Ectodermal cell (in vitro differentiated cells): Measurements from ENCODE around the gene ARMH4.

ENCODE experiments used
- H3K27ac ChIP-seq: 2 replicates; pipeline ENCODE4 v1.7.0; 2013; ENCODE audit warnings: mild to moderate bottlenecking, low read depth, low read length; ENCODE audit not compliant: insufficient read depth, poor library complexity, severe bottlenecking
- H3K27me3 ChIP-seq: 2 replicates; pipeline ENCODE4 v1.7.0; 2013; ENCODE audit warnings: mild to moderate bottlenecking, low read length; ENCODE audit not compliant: insufficient read depth, control insufficient read depth, poor library complexity, severe bottlenecking
- H3K36me3 ChIP-seq: one replicate; pipeline ENCODE4 v1.7.0; 2013; ENCODE audit warnings: low read length; ENCODE audit not compliant: control insufficient read depth, insufficient read depth
- H3K4me1 ChIP-seq: one replicate; pipeline ENCODE4 v1.7.0; 2013; ENCODE audit warnings: low read length; ENCODE audit not compliant: control insufficient read depth, insufficient read depth
- H3K4me3 ChIP-seq: 2 replicates; pipeline ENCODE4 v1.7.0; 2013; ENCODE audit warnings: low read depth, low read length, control low read depth; ENCODE audit not compliant: insufficient read depth
- H3K9me3 ChIP-seq: 2 replicates; pipeline ENCODE4 v1.7.0; 2013; ENCODE audit warnings: mild to moderate bottlenecking, low read length, moderate library complexity; ENCODE audit not compliant: control insufficient read depth
- WGBS, 2 experiments: methylation state at CpG; one replicate each; pipeline ENCODE4 v1.1.7; 2013; ENCODE audit warnings: missing lambda C conversion rate in 2 of 2; 5-methylcytosine and 5-hydroxymethylcytosine counted together

Gene ARMH4

GRCh38 chr14:58100735-58101368 is 51.2 kb downstream of the ARMH4 start:
- H3K9me3 ChIP-seq = no peaks in the 10 kb centered on the region
- H3K27ac ChIP-seq = no peak overlapping the region
- no peaks in the 10 kb centered on the region for H3K36me3 ChIP-seq
- 93 to 94% methylated on average over 4 of the region's 4 CpGs for WGBS, 2 experiments
- no peaks in the 10 kb centered on the region for H3K27me3 ChIP-seq
- H3K4me1 ChIP-seq = no peaks in the 10 kb centered on the region
- no peak overlapping the region for H3K4me3 ChIP-seq

DNA sequence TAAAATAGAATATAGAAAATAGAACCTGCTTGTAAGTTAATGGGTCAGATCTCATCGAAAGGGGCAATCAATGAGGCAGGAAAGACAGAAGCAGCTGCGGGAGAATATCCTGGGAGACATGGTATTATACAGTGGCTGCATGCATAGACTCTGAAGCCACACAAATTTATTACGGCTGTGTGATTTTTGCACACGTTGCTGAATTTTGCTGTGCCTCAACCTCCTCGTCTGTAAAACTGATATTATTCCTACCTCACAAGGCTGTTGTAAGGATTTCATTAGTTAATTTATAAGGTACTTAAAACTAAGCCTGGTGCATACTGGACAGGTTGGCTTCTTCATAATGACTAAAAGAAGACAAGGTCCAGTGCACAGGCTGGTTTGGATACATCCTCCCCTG is 52.3 kb downstream of the ARMH4 start:
- 93 to 97% methylated on average over 5 of the region's 5 CpGs for WGBS, 2 experiments
- Histone ChIP-seq H3K4me3 (no peak overlapping the region), H3K4me1 (no peaks in the 10 kb centered on the region), H3K9me3 (no peaks in the 10 kb centered on the region), H3K36me3 (no peaks in the 10 kb centered on the region), H3K27ac (no peak overlapping the region), H3K27me3 (no peaks in the 10 kb centered on the region)

GRCh38 chr14:58098507-58098906 is 53.5 kb downstream of the ARMH4 start:
- H3K27ac ChIP-seq = no peak overlapping the region
- no peak overlapping the region for H3K4me3 ChIP-seq
- 26 to 50% methylated on average over 1 of the region's 1 CpG for WGBS, 2 experiments
- H3K36me3 ChIP-seq = no peaks in the 10 kb centered on the region
- no peaks in the 10 kb centered on the region for H3K27me3 ChIP-seq
- no peaks in the 10 kb centered on the region for H3K9me3 ChIP-seq
- H3K4me1 ChIP-seq = no peaks in the 10 kb centered on the region

DNA sequence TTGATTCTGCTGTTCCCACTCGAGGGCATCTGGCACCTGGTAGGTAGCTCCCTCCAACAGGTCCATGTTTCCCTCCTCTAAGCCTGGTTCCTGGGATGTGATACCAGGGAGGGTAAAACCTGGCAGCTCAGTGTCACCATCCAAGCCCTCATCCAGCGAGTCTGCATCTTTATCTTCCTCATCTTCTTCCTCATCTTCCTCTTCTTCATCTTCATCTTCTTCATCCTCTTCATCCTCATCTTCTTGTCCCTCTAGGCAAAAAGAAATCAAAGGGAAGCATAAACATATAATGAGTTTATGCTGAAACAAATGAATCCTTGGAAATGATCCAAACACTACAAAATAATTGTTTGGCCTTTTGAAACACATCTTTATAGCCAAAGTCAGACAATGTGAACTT is 55.3 kb downstream of the ARMH4 start:
- Histone ChIP-seq H3K27me3 (no peaks in the 10 kb centered on the region), H3K4me1 (no peaks in the 10 kb centered on the region), H3K9me3 (no peaks in the 10 kb centered on the region), H3K4me3 (no peak overlapping the region), H3K27ac (no peak overlapping the region), H3K36me3 (no peaks in the 10 kb centered on the region)
- 87 to 92% methylated on average over 2 of the region's 2 CpGs for WGBS, 2 experiments

DNA sequence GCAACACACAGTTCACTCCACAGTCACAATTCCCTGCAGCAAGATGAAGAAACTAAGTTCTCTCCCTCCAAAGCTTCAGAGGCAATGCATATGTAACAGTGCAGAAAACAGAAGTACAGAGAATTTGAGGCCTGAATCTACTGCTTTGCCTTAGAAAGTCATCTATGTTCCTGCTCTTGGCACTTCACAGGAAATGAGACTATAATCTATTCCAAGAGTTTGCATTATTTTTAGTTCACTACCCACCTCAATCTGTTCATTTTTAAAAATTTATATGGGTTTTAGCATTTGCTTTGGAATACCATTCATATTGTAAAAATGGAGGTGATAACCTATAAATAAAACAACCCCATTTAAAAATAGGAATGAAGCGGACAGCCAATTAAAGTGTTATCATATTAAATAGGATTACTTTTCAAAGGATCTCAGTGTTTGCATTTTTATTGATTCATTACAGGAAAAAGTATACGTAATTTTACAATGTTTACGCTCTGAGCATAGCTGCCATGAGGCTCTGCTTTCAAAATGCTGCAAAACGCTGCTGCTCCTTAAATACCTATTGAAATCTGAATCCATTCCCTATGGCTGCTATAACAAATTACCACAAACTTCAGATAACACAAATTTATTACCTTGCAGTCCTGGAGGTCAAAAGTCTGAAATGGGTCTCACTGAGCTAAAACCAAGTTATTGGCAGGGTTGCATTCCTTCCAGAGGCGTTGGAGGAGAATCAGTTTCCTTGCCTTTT is 60.0 kb downstream of the ARMH4 start:
- Histone ChIP-seq H3K4me3 (no peak overlapping the region), H3K27ac (no peak overlapping the region), H3K36me3 (no peaks in the 10 kb centered on the region), H3K9me3 (no peaks in the 10 kb centered on the region), H3K27me3 (no peaks in the 10 kb centered on the region), H3K4me1 (no peaks in the 10 kb centered on the region)
- WGBS, 2 experiments = 91 to 94% methylated on average over 4 to 5 of the region's 5 CpGs

GRCh38 chr14:58089612-58090011 is 62.4 kb downstream of the ARMH4 start:
- H3K36me3 ChIP-seq = no peaks in the 10 kb centered on the region
- no peak overlapping the region for H3K4me3 ChIP-seq
- H3K27me3 ChIP-seq = no peaks in the 10 kb centered on the region
- H3K4me1 ChIP-seq = no peaks in the 10 kb centered on the region
- H3K9me3 ChIP-seq = no peaks in the 10 kb centered on the region
- no peak overlapping the region for H3K27ac ChIP-seq
- 92 to 98% methylated on average over 3 of the region's 3 CpGs for WGBS, 2 experiments

DNA sequence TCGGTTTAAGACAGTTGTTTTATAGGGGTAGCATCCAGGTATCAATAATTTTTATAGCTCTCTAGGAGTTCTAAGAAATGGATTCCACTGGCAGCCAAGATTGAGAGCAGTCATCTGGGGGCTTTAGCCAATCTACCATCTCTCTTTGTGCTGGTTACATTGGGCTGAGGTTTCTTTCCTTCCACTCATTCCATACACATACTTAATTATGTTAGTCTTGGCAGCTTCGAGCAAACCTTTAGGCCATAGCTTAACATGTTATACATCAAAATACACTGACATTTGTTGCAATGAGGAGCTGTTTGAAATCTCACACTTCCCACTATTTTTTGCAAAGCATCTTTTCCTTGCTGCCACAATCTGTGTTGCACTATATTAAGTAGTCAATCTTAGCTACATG is 63.1 kb downstream of the ARMH4 start:
- Histone ChIP-seq H3K27me3 (no peaks in the 10 kb centered on the region), H3K4me3 (no peak overlapping the region), H3K9me3 (no peaks in the 10 kb centered on the region), H3K27ac (no peak overlapping the region), H3K4me1 (no peaks in the 10 kb centered on the region), H3K36me3 (no peaks in the 10 kb centered on the region)
- 93 to 100% methylated on average over 1 to 2 of the region's 2 CpGs for WGBS, 2 experiments

- 88 to 92% methylated on average over 2 to 4 of the region's 4 CpGs for WGBS, 2 experiments
- no peaks in the 10 kb centered on the region for H3K9me3 ChIP-seq
- no peaks in the 10 kb centered on the region for H3K36me3 ChIP-seq
- no peaks in the 10 kb centered on the region for H3K4me1 ChIP-seq
- no peak overlapping the region for H3K4me3 ChIP-seq
- H3K27me3 ChIP-seq = no peaks in the 10 kb centered on the region
- no peak overlapping the region for H3K27ac ChIP-seq
These were observed 66.1 kb downstream of the ARMH4 start for GRCh38 chr14:58085877-58086276.

GRCh38 chr14:58082491-58083098 is 69.4 kb downstream of the ARMH4 start:
- WGBS, 2 experiments = 83 to 90% methylated on average over 1 of the region's 1 CpG
- Histone ChIP-seq H3K27me3 (no peaks in the 10 kb centered on the region), H3K4me3 (no peak overlapping the region), H3K27ac (no peak overlapping the region), H3K4me1 (no peaks in the 10 kb centered on the region), H3K9me3 (no peaks in the 10 kb centered on the region), H3K36me3 (no peaks in the 10 kb centered on the region)

DNA sequence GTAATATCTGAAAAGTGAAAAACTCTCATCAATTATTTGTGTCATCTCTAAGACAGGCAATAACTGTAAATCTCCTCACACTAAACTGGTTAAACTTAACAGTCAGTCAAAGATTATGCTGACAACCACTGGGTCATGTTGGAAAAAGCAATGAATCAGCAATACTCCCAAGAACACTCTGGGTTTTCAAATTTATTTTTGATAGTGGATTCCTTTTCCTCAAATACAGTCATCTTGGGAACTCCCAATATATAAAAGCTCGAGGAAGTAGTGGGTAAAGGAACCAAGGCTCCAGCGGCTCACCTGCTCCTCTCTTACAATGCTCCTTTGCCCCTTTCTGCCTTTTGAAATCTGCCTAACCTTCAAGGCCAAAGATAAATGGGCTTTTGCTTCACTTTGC is 70.0 kb downstream of the ARMH4 start:
- no peaks in the 10 kb centered on the region for H3K4me1 ChIP-seq
- no peaks in the 10 kb centered on the region for H3K36me3 ChIP-seq
- no peak overlapping the region for H3K4me3 ChIP-seq
- 88 to 97% methylated on average over 2 of the region's 2 CpGs for WGBS, 2 experiments
- no peaks in the 10 kb centered on the region for H3K27me3 ChIP-seq
- no peaks in the 10 kb centered on the region for H3K9me3 ChIP-seq
- H3K27ac ChIP-seq = no peak overlapping the region
